IMR-90 (cell line): ENCODE data around the gene THSD7B. TPM values are rescaled to one million over a fixed set of nuclear protein-coding genes. Genes with fewer than 3 reads are reported as not detected.

Experiments used
- ATAC-seq: fragments of 200-7000 bp; cut with Tn5 transposase; 2 replicates; pipeline ENCODE4 v1.9.1; 2020; ENCODE audit warnings: low read depth, mild to moderate bottlenecking, moderate library complexity
- BruUV-seq: library from RNA; stranded (reverse); fragments of 400-500 nt; replicated peaks from 2 replicates; lab custom pipeline; 2021; lab: Mats Ljungman, UMichigan
- CTCF ChIA-PET: fragments of 300-600 bp; formaldehyde crosslinking; extraction: SDS; loops from one replicate; lab custom pipeline; 2021; ENCODE audit warnings: antibody characterized with exemption; lab: Yijun Ruan, JAX
- POLR2A ChIA-PET: fragments of 300-600 bp; sonication (Branson Sonifier 250); formaldehyde crosslinking; loops from one replicate; lab custom pipeline; 2022; ENCODE audit warnings: antibody characterized with exemption; ENCODE audit not compliant: unreplicated experiment; lab: Charles Lee
- DNase-seq: peaks from one replicate; pipeline ENCODE4 v3.0.0; 2013
- H2AFZ ChIP-seq: replicated peaks from 2 replicates; pipeline ENCODE3; 2013; ENCODE audit warnings: low read length, mild to moderate bottlenecking; ENCODE audit not compliant: poor library complexity
- H2AK5ac ChIP-seq: 2 replicates; pipeline ENCODE4 v1.6.1; 2013; ENCODE audit warnings: low read depth, low read length, inconsistent platforms
- H2AK9ac ChIP-seq: replicated peaks from 2 replicates; pipeline ENCODE3; 2013; ENCODE audit warnings: mild to moderate bottlenecking, low read depth, low read length, moderate library complexity; ENCODE audit not compliant: poor library complexity
- H2BK120ac ChIP-seq: 2 replicates; pipeline ENCODE4 v1.6.1; 2013; ENCODE audit warnings: low read depth, low read length, inconsistent platforms
- H2BK15ac ChIP-seq: 3 replicates; pipeline ENCODE4 v1.6.1; 2013; ENCODE audit warnings: low read depth, low read length, inconsistent platforms
- H2BK20ac ChIP-seq: 2 replicates; pipeline ENCODE4 v1.6.1; 2013; ENCODE audit warnings: low read depth, mild to moderate bottlenecking, inconsistent platforms, low read length, moderate library complexity
- H2BK5ac ChIP-seq: 2 replicates; pipeline ENCODE4 v1.6.1; 2013; ENCODE audit warnings: mild to moderate bottlenecking, low read depth, low read length, inconsistent platforms; ENCODE audit not compliant: poor library complexity, severe bottlenecking
- H3K14ac ChIP-seq: replicated peaks from 2 replicates; pipeline ENCODE4 v1.6.1; 2013; ENCODE audit warnings: low read depth, low read length, inconsistent platforms
- H3K18ac ChIP-seq: 2 replicates; pipeline ENCODE4 v1.6.1; 2013; ENCODE audit warnings: low read depth, low read length, control low read depth
- H3K23ac ChIP-seq: 2 replicates; pipeline ENCODE4 v1.6.1; 2013; ENCODE audit warnings: low read depth, low read length, inconsistent platforms
- H3K27ac ChIP-seq: 2 replicates; pipeline ENCODE4 v1.5.1; 2013; ENCODE audit warnings: mild to moderate bottlenecking, control low read depth, low read length; ENCODE audit not compliant: insufficient read depth
- H3K27me3 ChIP-seq: 2 replicates; pipeline ENCODE4 v1.6.1; 2013; ENCODE audit warnings: low read length; ENCODE audit not compliant: control insufficient read depth, insufficient read depth
- H3K36me3 ChIP-seq: 2 replicates; pipeline ENCODE4 v1.6.1; 2013; ENCODE audit warnings: low read length, mixed read lengths; ENCODE audit not compliant: control insufficient read depth, insufficient read depth
- H3K4ac ChIP-seq: 2 replicates; pipeline ENCODE4 v1.6.1; 2013; ENCODE audit warnings: low read depth, low read length, inconsistent platforms
- H3K4me1 ChIP-seq: 2 replicates; pipeline ENCODE4 v1.6.1; 2013; ENCODE audit warnings: low read length, mixed read lengths; ENCODE audit not compliant: control insufficient read depth, insufficient read depth
- H3K4me2 ChIP-seq: 2 replicates; pipeline ENCODE4 v1.6.1; 2013; ENCODE audit warnings: low read depth, mild to moderate bottlenecking, control low read depth, low read length, moderate library complexity
- H3K4me3 ChIP-seq: 2 replicates; pipeline ENCODE4 v1.5.1; 2013; ENCODE audit warnings: low read depth, mild to moderate bottlenecking, control low read depth, low read length, moderate library complexity; ENCODE audit not compliant: insufficient read depth
- H3K56ac ChIP-seq: 2 replicates; pipeline ENCODE4 v1.6.1; 2013; ENCODE audit warnings: low read length, inconsistent platforms; ENCODE audit not compliant: insufficient read depth; ENCODE audit errors: extremely low read depth
- H3K79me1 ChIP-seq, 2 experiments: 2 replicates each; pipeline ENCODE4 v1.6.1; 2013; ENCODE audit warnings: low read length in 2 of 2, inconsistent platforms in 1 of 2, low read depth in 1 of 2
- H3K9ac ChIP-seq: 2 replicates; pipeline ENCODE4 v1.6.1; 2013; ENCODE audit warnings: low read depth, low read length, control low read depth
- H3K9me1 ChIP-seq: 2 replicates; pipeline ENCODE4 v1.6.1; 2013; ENCODE audit warnings: low read length, inconsistent platforms; ENCODE audit not compliant: insufficient read depth
- H3K9me3 ChIP-seq: 2 replicates; pipeline ENCODE4 v1.6.1; 2013; ENCODE audit warnings: low read length; ENCODE audit not compliant: control insufficient read depth, insufficient read depth
- H4K20me1 ChIP-seq: 2 replicates; pipeline ENCODE4 v1.6.1; 2013; ENCODE audit warnings: low read length, inconsistent platforms; ENCODE audit not compliant: insufficient read depth
- H4K5ac ChIP-seq: 2 replicates; pipeline ENCODE4 v1.6.1; 2013; ENCODE audit warnings: mild to moderate bottlenecking, low read depth, low read length, control low read depth
- H4K8ac ChIP-seq, 2 experiments: 2 replicates each; pipeline ENCODE4 v1.6.1; 2013; ENCODE audit warnings: low read depth in 2 of 2, low read length in 2 of 2, control low read depth in 1 of 2, inconsistent platforms in 1 of 2
- H4K91ac ChIP-seq: 2 replicates; pipeline ENCODE4 v1.6.1; 2013; ENCODE audit warnings: low read depth, low read length, inconsistent platforms; ENCODE audit not compliant: insufficient read depth
- FOS ChIP-seq: fragments of 150-350 bp; IDR thresholded peaks from 2 replicates; pipeline ENCODE4 v1.6.1; 2016; ENCODE audit warnings: low read depth, low read length
- RCOR1 ChIP-seq: IDR thresholded peaks from 2 replicates; pipeline ENCODE4 v1.6.1; 2012; ENCODE audit warnings: mild to moderate bottlenecking, low read length, improper control_type of control experiment; ENCODE audit not compliant: insufficient replicate concordance
- WGBS, 2 experiments: methylation state at CpG; one replicate each; pipeline versions ENCODE4 v1.1.5 to v1.1.7; 2013; ENCODE audit warnings: missing lambda C conversion rate in 2 of 2; ENCODE audit not compliant: insufficient read length in 1 of 2; ENCODE audit errors: extremely low coverage in 2 of 2; 5-methylcytosine and 5-hydroxymethylcytosine counted together
- dilution Hi-C: fragments of 300-500 bp; cut with HindIII; formaldehyde crosslinking; loops from one replicate; pipeline ENCODE4 v1.14.3; 2018; ENCODE audit warnings: low sequenced_read_pairs; ENCODE audit not compliant: unreplicated experiment
- in situ Hi-C: fragments of 300-500 bp; cut with MboI; formaldehyde crosslinking; loops from 3 replicates; pipeline ENCODE4 v1.14.3; 2019; ENCODE audit warnings: low sequenced_read_pairs, inconsistent platforms, mixed read lengths
- intact Hi-C: fragments of 100-400 bp; cut with micrococcal nuclease; formaldehyde crosslinking; loops from 2 replicates; pipeline ENCODE4 v1.10.0; 2022
- polyA plus RNA-seq, 3 experiments: library from polyadenylated mRNA; depleted of rRNA; stranded (reverse); fragments of >200 nt; gene quantifications; 2 replicates each; pipeline ENCODE4 v1.2.3, GENCODE V29; 2012; ENCODE audit warnings: low replicate concordance in 1 of 3
- total RNA-seq: library from RNA; depleted of rRNA; stranded (reverse); fragments of >200 nt; gene quantifications from 2 replicates; pipeline ENCODE4 v1.2.3, GENCODE V29; 2012
- TF ChIP-seq, protein P1 (sequence below): conservative IDR thresholded peaks from 2 replicates; pipeline ENCODE4 v1.5.1; 2012; ENCODE audit warnings: mild to moderate bottlenecking, low read depth, low read length, improper control_type of control experiment

THSD7B gene
- total and polyA plus RNA-seq, 2 of the 4 experiments (the other 2 are of a cell fraction): not detected

DNA sequence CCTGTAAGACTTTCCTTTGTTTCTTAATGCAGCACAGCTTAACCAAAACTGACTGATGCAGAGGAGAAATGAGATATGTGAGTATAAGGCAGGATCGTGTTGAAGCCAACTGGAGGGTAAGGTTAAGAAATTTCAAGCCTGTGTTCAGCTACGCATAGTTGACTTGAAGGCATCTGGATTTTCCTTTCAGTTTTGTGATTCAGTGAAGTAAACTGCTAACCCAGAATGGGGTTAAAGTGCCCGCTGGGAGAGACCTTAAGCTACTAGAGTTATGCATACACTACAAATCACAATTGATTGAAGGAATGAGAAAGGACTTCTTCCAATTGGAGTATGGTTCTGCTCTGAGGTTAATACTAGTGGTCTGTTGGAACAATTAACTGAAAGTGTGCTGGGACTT, 22.6 kb downstream of the THSD7B start:
- H2BK15ac ChIP-seq: no peak overlapping the region
- H3K9ac ChIP-seq: no peak overlapping the region
- POLR2A ChIA-PET: no interaction called here
- no peak overlapping the region for H2AK5ac ChIP-seq
- H2BK120ac ChIP-seq: no peak overlapping the region
- H3K4me2 ChIP-seq: no peak overlapping the region
- in situ Hi-C loops (no loop called here), intact Hi-C loops (no loop called here), dilution Hi-C loops (no loop called here)
- no peak overlapping the region for H3K18ac ChIP-seq
- no peaks in the 10 kb centered on the region for H3K4me1 ChIP-seq
- H3K36me3 ChIP-seq: no peaks in the 10 kb centered on the region
- TF ChIP-seq FOS (no peak), RCOR1 (no peak)
- TF ChIP-seq, protein P1, sequence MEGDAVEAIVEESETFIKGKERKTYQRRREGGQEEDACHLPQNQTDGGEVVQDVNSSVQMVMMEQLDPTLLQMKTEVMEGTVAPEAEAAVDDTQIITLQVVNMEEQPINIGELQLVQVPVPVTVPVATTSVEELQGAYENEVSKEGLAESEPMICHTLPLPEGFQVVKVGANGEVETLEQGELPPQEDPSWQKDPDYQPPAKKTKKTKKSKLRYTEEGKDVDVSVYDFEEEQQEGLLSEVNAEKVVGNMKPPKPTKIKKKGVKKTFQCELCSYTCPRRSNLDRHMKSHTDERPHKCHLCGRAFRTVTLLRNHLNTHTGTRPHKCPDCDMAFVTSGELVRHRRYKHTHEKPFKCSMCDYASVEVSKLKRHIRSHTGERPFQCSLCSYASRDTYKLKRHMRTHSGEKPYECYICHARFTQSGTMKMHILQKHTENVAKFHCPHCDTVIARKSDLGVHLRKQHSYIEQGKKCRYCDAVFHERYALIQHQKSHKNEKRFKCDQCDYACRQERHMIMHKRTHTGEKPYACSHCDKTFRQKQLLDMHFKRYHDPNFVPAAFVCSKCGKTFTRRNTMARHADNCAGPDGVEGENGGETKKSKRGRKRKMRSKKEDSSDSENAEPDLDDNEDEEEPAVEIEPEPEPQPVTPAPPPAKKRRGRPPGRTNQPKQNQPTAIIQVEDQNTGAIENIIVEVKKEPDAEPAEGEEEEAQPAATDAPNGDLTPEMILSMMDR: no peak
- no peak overlapping the region for H3K23ac ChIP-seq
- H3K14ac ChIP-seq: no peak overlapping the region
- no peak for DNase-seq
- no peak overlapping the region for H3K4me3 ChIP-seq
- BruUV-seq: no TSS peak
- H3K79me1 ChIP-seq: no peaks in the 10 kb centered on the region
- peaks cover 7% of the 10 kb centered on the region for H3K9me3 ChIP-seq
- H2AFZ ChIP-seq: no peak overlapping the region
- CTCF ChIA-PET: no interaction called here
- no peak overlapping the region for H3K56ac ChIP-seq
- no peak overlapping the region for H2BK20ac ChIP-seq
- 57% methylated on average over 2 of the region's 3 CpGs; no CpG with 5 or more reads in 1 of the 2 experiments for whole genome bisulfite sequencing, 2 experiments
- no peak overlapping the region for H2AK9ac ChIP-seq
- H4K20me1 ChIP-seq: no peaks in the 10 kb centered on the region
- H3K9me1 ChIP-seq: no peaks in the 10 kb centered on the region
- no peak overlapping the region for H4K5ac ChIP-seq
- no peak for ATAC-seq
- H4K8ac ChIP-seq: no peak overlapping the region
- H4K91ac ChIP-seq: no peak overlapping the region
- no peak overlapping the region for H3K27ac ChIP-seq
- no peaks in the 10 kb centered on the region for H3K27me3 ChIP-seq
- no peak overlapping the region for H2BK5ac ChIP-seq
- no peak overlapping the region for H3K4ac ChIP-seq
